ENCODE results near the gene GALNT18. TPM values are rescaled to one million over a fixed set of nuclear protein-coding genes. Genes with fewer than 3 reads are reported as not detected.

Gene GALNT18
- total and polyA plus RNA-seq, 7 donors, result 4.6 to 32.4 (median 8.3) TPM

GRCh38 chr11:11253995-11254394, 367.8 kb downstream of the GALNT18 start:
- intact Hi-C loops (cut with DNase I), result no loop called here
- TF ChIP-seq CTCF (IDR thresholded peaks at IDR 0.05), result no peak
- Histone ChIP-seq H3K27ac (no peak overlapping the region), H3K36me3 (ENCODE audit: insufficient read depth in 1 of 2, low read depth in 1 of 2) (no peaks in the 10 kb centered on the region), H3K4me1 (no peaks in the 10 kb centered on the region), H3K9me3 (no peaks in the 10 kb centered on the region), H3K4me3 (no peak overlapping the region), H3K27me3 (ENCODE audit: insufficient read depth in 3 of 3, low read length in 2 of 3) (no peaks in the 10 kb centered on the region)
- ATAC-seq, result no peak
- 87 to 93% (median 90%) methylated on average over 5 of the region's 5 CpGs for WGBS, 3 donors
- no peak for DNase-seq

- no peak for ATAC-seq
- Histone ChIP-seq H3K27me3 (ENCODE audit: insufficient read depth in 3 of 3, low read length in 2 of 3) (no peaks in the 10 kb centered on the region), H3K4me1 (no peaks in the 10 kb centered on the region), H3K36me3 (ENCODE audit: insufficient read depth in 1 of 2, low read depth in 1 of 2) (no peaks in the 10 kb centered on the region), H3K4me3 (no peak overlapping the region), H3K9me3 (no peaks in the 10 kb centered on the region), H3K27ac (no peak overlapping the region)
- 71 to 82% (median 72%) methylated on average over 4 of the region's 4 CpGs for WGBS, 3 donors
- intact Hi-C loops (cut with DNase I), result no loop called here
- DNase-seq, result no peak
- TF ChIP-seq CTCF (IDR thresholded peaks at IDR 0.05), result no peak
Measured at GRCh38 chr11:11253497-11253896, 368.3 kb downstream of the GALNT18 start.

- no peak for ATAC-seq
- H3K36me3 ChIP-seq (ENCODE audit: insufficient read depth in 1 of 2, low read depth in 1 of 2), result no peaks in the 10 kb centered on the region
Measured at GRCh38 chr11:11252403-11252802, 369.4 kb downstream of the GALNT18 start.

GRCh38 chr11:11251394-11251970, 370.3 kb downstream of the GALNT18 start:
- intact Hi-C loops (cut with DNase I), result no loop called here
- WGBS, 3 donors, result 79 to 88% (median 81%) methylated on average over 4 of the region's 4 CpGs
- H3K4me1 ChIP-seq, result no peaks in the 10 kb centered on the region
- ATAC-seq (no peak), DNase-seq (no peak)
- no peak overlapping the region for H3K4me3 ChIP-seq
- no peak for TF ChIP-seq CTCF (IDR thresholded peaks at IDR 0.05)
- no peak overlapping the region for H3K27ac ChIP-seq
- no peaks in the 10 kb centered on the region for H3K9me3 ChIP-seq
- H3K36me3 ChIP-seq (ENCODE audit: insufficient read depth in 1 of 2, low read depth in 1 of 2), result no peaks in the 10 kb centered on the region
- peaks cover 0 to 8% (median 0%) of the 10 kb centered on the region in 3 donors for H3K27me3 ChIP-seq (ENCODE audit: insufficient read depth in 3 of 3, low read length in 2 of 3)

More at GRCh38 chr11:11252403-11252802, 369.4 kb downstream of the GALNT18 start:
- intact Hi-C loops (cut with DNase I), result no loop called here
- no peak overlapping the region for H3K27ac ChIP-seq
- no peaks in the 10 kb centered on the region for H3K9me3 ChIP-seq
- H3K27me3 ChIP-seq (ENCODE audit: insufficient read depth in 3 of 3, low read length in 2 of 3), result peaks cover 0 to 6% (median 0%) of the 10 kb centered on the region in 3 donors
- DNase-seq, result no peak
- no peak overlapping the region for H3K4me3 ChIP-seq
- no peak for TF ChIP-seq CTCF (IDR thresholded peaks at IDR 0.05)
- WGBS, 3 donors, result 84 to 86% (median 84%) methylated on average over 6 of the region's 6 CpGs
- no peaks in the 10 kb centered on the region for H3K4me1 ChIP-seq

GRCh38 chr11:11250470-11250869, 371.3 kb downstream of the GALNT18 start:
- no peak for DNase-seq
- WGBS, 3 donors, result 37 to 54% (median 54%) methylated on average over 2 of the region's 2 CpGs
- no peak for ATAC-seq
- Histone ChIP-seq H3K36me3 (ENCODE audit: insufficient read depth in 1 of 2, low read depth in 1 of 2) (no peaks in the 10 kb centered on the region), H3K27ac (no peak overlapping the region), H3K27me3 (ENCODE audit: insufficient read depth in 3 of 3, low read length in 2 of 3) (peaks cover 0 to 8% (median 0%) of the 10 kb centered on the region in 3 donors), H3K9me3 (no peaks in the 10 kb centered on the region), H3K4me1 (no peaks in the 10 kb centered on the region), H3K4me3 (no peak overlapping the region)
- intact Hi-C loops (cut with DNase I), result no loop called here
- no peak for TF ChIP-seq CTCF (IDR thresholded peaks at IDR 0.05)
